Measurements from ENCODE around the gene JAKMIP2. TPM values are rescaled to one million over a fixed set of nuclear protein-coding genes. Genes with fewer than 3 reads are reported as not detected.
"Not testable (repeated sequence)": the region's sequence is repeated elsewhere in the genome, so short reads cannot be mapped to it uniquely, and the experiment has no call there.

The JAKMIP2 gene
- polyA plus RNA-seq, 1 donor from 2014 or later: 46.3 TPM

DNA sequence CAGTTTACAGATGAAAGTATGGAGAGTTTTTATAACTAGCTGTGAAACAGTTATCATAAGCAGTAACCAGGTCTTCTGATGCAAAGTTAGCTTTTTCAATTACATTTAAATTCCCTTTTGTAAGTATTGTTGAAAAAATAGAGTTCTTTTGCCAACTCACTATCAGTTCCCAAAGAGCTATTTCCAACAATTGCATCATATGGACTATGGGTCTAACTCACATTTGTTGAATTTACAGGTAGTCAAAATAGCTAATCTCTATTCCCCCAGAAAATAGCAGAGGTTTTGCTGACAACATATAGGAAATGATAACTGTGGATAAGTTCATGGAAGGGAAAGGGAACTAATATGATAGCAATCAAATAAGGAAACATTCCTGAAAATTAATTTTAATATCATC lies 47.5 kb upstream of the JAKMIP2 start:
- Histone ChIP-seq H3K9ac (ENCODE audit: low read length) (no peak overlapping the region), H3K9me3 (ENCODE audit: low read length) (no peaks in the 10 kb centered on the region), H3K36me3 (ENCODE audit: insufficient read depth, low read length) (no peaks in the 10 kb centered on the region), H3K4me2 (ENCODE audit: low read length) (no peak overlapping the region), H3K79me2 (replicated peaks; ENCODE audit: insufficient read depth, low read length) (no peaks in the 10 kb centered on the region), H3F3A (ENCODE audit: insufficient read depth, low read length, poor library complexity, severe bottlenecking) (no peaks in the 10 kb centered on the region), H3K9me2 (ENCODE audit: insufficient read depth, low read length) (no peaks in the 10 kb centered on the region), H3K27ac (ENCODE audit: low read length) (no peak overlapping the region), H2AFZ (ENCODE audit: low read depth, low read length) (no peak overlapping the region), H4K20me1 (ENCODE audit: insufficient read depth) (no peaks in the 10 kb centered on the region), H3K4me3 (ENCODE audit: low read length) (no peak overlapping the region), H3K27me3 (ENCODE audit: insufficient read depth, low read depth, low read length) (no peaks in the 10 kb centered on the region)
- TF ChIP-seq EP300 (conservative IDR thresholded peaks at IDR 0.05; ENCODE audit: poor library complexity, severe bottlenecking): no peak
- TF ChIP-seq MXI1 (conservative IDR thresholded peaks at IDR 0.05; ENCODE audit: poor library complexity, severe bottlenecking): no peak

DNA sequence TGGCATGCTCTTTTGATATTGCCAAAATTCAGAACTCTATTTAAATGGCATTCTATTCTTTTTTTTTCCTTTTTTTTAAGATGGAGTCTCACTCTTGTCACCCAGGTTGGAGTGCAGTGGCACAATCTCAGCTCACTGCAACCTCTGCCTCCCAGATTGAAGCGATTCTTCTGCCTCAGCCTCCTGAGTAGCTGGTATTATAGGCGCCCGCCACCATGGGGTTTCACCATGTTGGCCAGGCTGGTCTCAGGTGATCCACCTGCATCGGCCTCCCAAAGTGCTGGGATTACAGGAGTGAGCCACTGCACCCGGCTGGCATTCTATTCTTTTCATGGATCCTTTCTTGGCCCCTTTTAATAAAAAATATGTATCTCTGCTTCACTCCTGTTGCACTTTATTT lies 44.5 kb upstream of the JAKMIP2 start:
- not testable (repeated sequence) for H3K36me3 ChIP-seq (ENCODE audit: insufficient read depth, low read length); H4K20me1 ChIP-seq (ENCODE audit: insufficient read depth); H3K9me2 ChIP-seq (ENCODE audit: insufficient read depth, low read length); H3K9ac ChIP-seq (ENCODE audit: low read length); H3K9me3 ChIP-seq (ENCODE audit: low read length); H3K27me3 ChIP-seq (ENCODE audit: insufficient read depth, low read depth, low read length); H3K79me2 ChIP-seq (replicated peaks; ENCODE audit: insufficient read depth, low read length); H3K27ac ChIP-seq (ENCODE audit: low read length); H3F3A ChIP-seq (ENCODE audit: insufficient read depth, low read length, poor library complexity, severe bottlenecking); H3K4me3 ChIP-seq (ENCODE audit: low read length); H2AFZ ChIP-seq (ENCODE audit: low read depth, low read length); H3K4me2 ChIP-seq (ENCODE audit: low read length)

DNA sequence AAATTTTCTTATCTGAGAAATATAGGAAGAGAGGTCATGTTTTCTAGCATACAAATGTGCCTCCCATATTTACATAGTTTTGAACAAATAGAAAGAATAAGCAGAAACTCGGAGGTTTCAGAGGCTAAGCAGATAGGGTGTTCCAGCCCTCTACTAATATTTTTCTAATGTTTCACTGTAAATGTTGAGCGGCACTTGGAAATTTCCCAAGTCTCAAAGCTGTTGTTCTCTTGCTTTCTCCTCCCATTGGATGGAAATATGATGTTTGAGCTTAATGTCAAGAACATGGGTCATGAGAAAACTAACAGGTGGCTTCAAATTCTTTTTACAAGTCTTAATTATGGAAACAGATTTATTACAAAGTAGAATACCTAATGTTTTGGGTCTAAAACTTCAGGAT lies 43.8 kb upstream of the JAKMIP2 start:
- H2AFZ ChIP-seq (ENCODE audit: low read depth, low read length): no peak overlapping the region
- H3K9ac ChIP-seq (ENCODE audit: low read length): no peak overlapping the region
- no peaks in the 10 kb centered on the region for H3K27me3 ChIP-seq (ENCODE audit: insufficient read depth, low read depth, low read length)
- H3K27ac ChIP-seq (ENCODE audit: low read length): no peak overlapping the region
- no peaks in the 10 kb centered on the region for H3K79me2 ChIP-seq (replicated peaks; ENCODE audit: insufficient read depth, low read length)
- H3K36me3 ChIP-seq (ENCODE audit: insufficient read depth, low read length): no peaks in the 10 kb centered on the region
- H3F3A ChIP-seq (ENCODE audit: insufficient read depth, low read length, poor library complexity, severe bottlenecking): no peaks in the 10 kb centered on the region
- no peaks in the 10 kb centered on the region for H4K20me1 ChIP-seq (ENCODE audit: insufficient read depth)
- H3K9me3 ChIP-seq (ENCODE audit: low read length): no peaks in the 10 kb centered on the region
- no peak for TF ChIP-seq SMC3 (conservative IDR thresholded peaks at IDR 0.05; ENCODE audit: poor library complexity)
- no peak for TF ChIP-seq TAF1 (IDR thresholded peaks at IDR 0.05; ENCODE audit: low read depth)
- no peak for TF ChIP-seq RAD21 (conservative IDR thresholded peaks at IDR 0.05)
- TF ChIP-seq EZH2 (IDR thresholded peaks at IDR 0.05; ENCODE audit: borderline replicate concordance, insufficient read depth, low read length, poor library complexity, severe bottlenecking): no peak
- TF ChIP-seq, protein P1, sequence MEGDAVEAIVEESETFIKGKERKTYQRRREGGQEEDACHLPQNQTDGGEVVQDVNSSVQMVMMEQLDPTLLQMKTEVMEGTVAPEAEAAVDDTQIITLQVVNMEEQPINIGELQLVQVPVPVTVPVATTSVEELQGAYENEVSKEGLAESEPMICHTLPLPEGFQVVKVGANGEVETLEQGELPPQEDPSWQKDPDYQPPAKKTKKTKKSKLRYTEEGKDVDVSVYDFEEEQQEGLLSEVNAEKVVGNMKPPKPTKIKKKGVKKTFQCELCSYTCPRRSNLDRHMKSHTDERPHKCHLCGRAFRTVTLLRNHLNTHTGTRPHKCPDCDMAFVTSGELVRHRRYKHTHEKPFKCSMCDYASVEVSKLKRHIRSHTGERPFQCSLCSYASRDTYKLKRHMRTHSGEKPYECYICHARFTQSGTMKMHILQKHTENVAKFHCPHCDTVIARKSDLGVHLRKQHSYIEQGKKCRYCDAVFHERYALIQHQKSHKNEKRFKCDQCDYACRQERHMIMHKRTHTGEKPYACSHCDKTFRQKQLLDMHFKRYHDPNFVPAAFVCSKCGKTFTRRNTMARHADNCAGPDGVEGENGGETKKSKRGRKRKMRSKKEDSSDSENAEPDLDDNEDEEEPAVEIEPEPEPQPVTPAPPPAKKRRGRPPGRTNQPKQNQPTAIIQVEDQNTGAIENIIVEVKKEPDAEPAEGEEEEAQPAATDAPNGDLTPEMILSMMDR (IDR thresholded peaks at IDR 0.05; ENCODE audit: poor library complexity, severe bottlenecking): no peak
- TF ChIP-seq, protein P2, sequence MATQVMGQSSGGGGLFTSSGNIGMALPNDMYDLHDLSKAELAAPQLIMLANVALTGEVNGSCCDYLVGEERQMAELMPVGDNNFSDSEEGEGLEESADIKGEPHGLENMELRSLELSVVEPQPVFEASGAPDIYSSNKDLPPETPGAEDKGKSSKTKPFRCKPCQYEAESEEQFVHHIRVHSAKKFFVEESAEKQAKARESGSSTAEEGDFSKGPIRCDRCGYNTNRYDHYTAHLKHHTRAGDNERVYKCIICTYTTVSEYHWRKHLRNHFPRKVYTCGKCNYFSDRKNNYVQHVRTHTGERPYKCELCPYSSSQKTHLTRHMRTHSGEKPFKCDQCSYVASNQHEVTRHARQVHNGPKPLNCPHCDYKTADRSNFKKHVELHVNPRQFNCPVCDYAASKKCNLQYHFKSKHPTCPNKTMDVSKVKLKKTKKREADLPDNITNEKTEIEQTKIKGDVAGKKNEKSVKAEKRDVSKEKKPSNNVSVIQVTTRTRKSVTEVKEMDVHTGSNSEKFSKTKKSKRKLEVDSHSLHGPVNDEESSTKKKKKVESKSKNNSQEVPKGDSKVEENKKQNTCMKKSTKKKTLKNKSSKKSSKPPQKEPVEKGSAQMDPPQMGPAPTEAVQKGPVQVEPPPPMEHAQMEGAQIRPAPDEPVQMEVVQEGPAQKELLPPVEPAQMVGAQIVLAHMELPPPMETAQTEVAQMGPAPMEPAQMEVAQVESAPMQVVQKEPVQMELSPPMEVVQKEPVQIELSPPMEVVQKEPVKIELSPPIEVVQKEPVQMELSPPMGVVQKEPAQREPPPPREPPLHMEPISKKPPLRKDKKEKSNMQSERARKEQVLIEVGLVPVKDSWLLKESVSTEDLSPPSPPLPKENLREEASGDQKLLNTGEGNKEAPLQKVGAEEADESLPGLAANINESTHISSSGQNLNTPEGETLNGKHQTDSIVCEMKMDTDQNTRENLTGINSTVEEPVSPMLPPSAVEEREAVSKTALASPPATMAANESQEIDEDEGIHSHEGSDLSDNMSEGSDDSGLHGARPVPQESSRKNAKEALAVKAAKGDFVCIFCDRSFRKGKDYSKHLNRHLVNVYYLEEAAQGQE (IDR thresholded peaks at IDR 0.05; ENCODE audit: borderline replicate concordance): no peak
- TF ChIP-seq POLR2AphosphoS5 (IDR thresholded peaks at IDR 0.05): no peak
- no peak for TF ChIP-seq EP300 (conservative IDR thresholded peaks at IDR 0.05; ENCODE audit: poor library complexity, severe bottlenecking)
- no peak overlapping the region for H3K4me3 ChIP-seq (ENCODE audit: low read length)
- H3K9me2 ChIP-seq (ENCODE audit: insufficient read depth, low read length): no peaks in the 10 kb centered on the region
- no peak overlapping the region for H3K4me2 ChIP-seq (ENCODE audit: low read length)
